Measurements from ENCODE around the gene MED4.

- TF ChIP-seq CTCF (IDR thresholded peaks at IDR 0.05) (no peak), POLR2A (IDR thresholded peaks at IDR 0.05) (no peak), POLR2AphosphoS5 (IDR thresholded peaks at IDR 0.05) (no peak)
These were observed 8.6 kb downstream of the MED4 start for GRCh38 chr13:48086272-48086671.
